HepG2 (cell line): Measurements from ENCODE around the gene CHD2. TPM values are rescaled to one million over a fixed set of nuclear protein-coding genes. Genes with fewer than 3 reads are reported as not detected.

Experiments
- ATAC-seq: fragments of 200-7000 bp; cut with Tn5 transposase; 3 replicates; pipeline ENCODE4 v1.9.1; 2020; ENCODE audit warnings: mild to moderate bottlenecking, moderate library complexity
- BruUV-seq: library from RNA; stranded (reverse); fragments of 400-500 nt; replicated peaks from 2 replicates; lab custom pipeline; 2021; lab: Mats Ljungman, UMichigan
- CTCF ChIA-PET: fragments of 300-600 bp; formaldehyde crosslinking; extraction: SDS; loops from one replicate; lab custom pipeline; 2021; ENCODE audit warnings: low total read pairs, inconsistent platforms, low intra/inter-chr PET ratio; lab: Yijun Ruan, JAX
- POLR2A ChIA-PET: fragments of 350-600 bp; sonication (Branson Sonifier 250); formaldehyde crosslinking; loops from one replicate; lab custom pipeline; 2020; ENCODE audit warnings: antibody characterized with exemption, inconsistent platforms; lab: Yijun Ruan, JAX
- DNase-seq: peaks from one replicate; pipeline ENCODE4 v3.0.0-alpha.2; 2015; ENCODE audit warnings: low spot score
- FAIRE-seq: peaks from 3 replicates; lab custom pipeline; 2011; peaks lifted over from hg19 to GRCh38; lab: Jason Lieb, UNC
- H2AFZ ChIP-seq: one replicate; pipeline ENCODE4 v1.6.1; 2011; ENCODE audit warnings: low read length, inconsistent platforms
- H3K27ac ChIP-seq: fragments of 300-600 bp; 3 replicates; pipeline ENCODE4 v1.8.0; 2011; ENCODE audit warnings: mixed run types, mild to moderate bottlenecking, mixed read lengths, low read length, inconsistent platforms; ENCODE audit not compliant: insufficient read depth; ENCODE audit errors: extremely low read length
- H3K27me3 ChIP-seq, 2 experiments: fragments of 200-600 bp in 1 of 2; 2 replicates in 1 of 2; 3 replicates in 1 of 2; pipeline versions ENCODE4 v1.6.0 to v1.8.0; 2011; ENCODE audit warnings: low read length in 2 of 2, mild to moderate bottlenecking in 2 of 2, moderate library complexity in 2 of 2, inconsistent platforms in 1 of 2; ENCODE audit not compliant: insufficient read depth in 2 of 2, control insufficient read depth in 1 of 2
- H3K36me3 ChIP-seq, 2 experiments: fragments of 200-600 bp in 1 of 2; replicated peaks in 1 of 2; 2 replicates in 1 of 2; 3 replicates in 1 of 2; pipeline versions ENCODE4 v1.5.1 to v1.8.0; 2011; ENCODE audit warnings: low read length in 2 of 2, inconsistent platforms in 1 of 2; ENCODE audit not compliant: insufficient read depth in 2 of 2, control insufficient read depth in 1 of 2
- H3K4me1 ChIP-seq: 2 replicates; pipeline ENCODE4 v1.5.1; 2012; ENCODE audit warnings: low read length, inconsistent platforms; ENCODE audit not compliant: insufficient read depth
- H3K4me2 ChIP-seq: 2 replicates; pipeline ENCODE4 v1.6.0; 2011; ENCODE audit warnings: low read depth, low read length, inconsistent platforms
- H3K4me3 ChIP-seq, 3 experiments: fragments of 200-600 bp in 1 of 3; sonication (generic), shearing (Covaris generic) in 1 of 3; replicated peaks in 1 of 3; 2 replicates each; pipeline ENCODE4 v1.5.1; 2011 to 2016; ENCODE audit warnings: low read length in 3 of 3, inconsistent platforms in 2 of 3, low read depth in 2 of 3, mild to moderate bottlenecking in 2 of 3, control low read depth in 1 of 3, mixed read lengths in 1 of 3; ENCODE audit not compliant: insufficient read depth in 1 of 3
- H3K79me2 ChIP-seq: one replicate; pipeline ENCODE4 v1.6.1; 2011; ENCODE audit warnings: low read length, inconsistent platforms; ENCODE audit not compliant: insufficient read depth
- H3K9ac ChIP-seq: 2 replicates; pipeline ENCODE4 v1.6.0; 2011; ENCODE audit warnings: mild to moderate bottlenecking, low read depth, low read length, inconsistent platforms; ENCODE audit not compliant: insufficient read depth
- H3K9me3 ChIP-seq: 2 replicates; pipeline ENCODE4 v1.5.1; 2012; ENCODE audit warnings: mild to moderate bottlenecking, low read length
- H4K20me1 ChIP-seq: 2 replicates; pipeline ENCODE4 v1.6.0; 2011; ENCODE audit warnings: inconsistent platforms, mild to moderate bottlenecking, low read length, moderate library complexity; ENCODE audit not compliant: insufficient read depth
- AGO1 ChIP-seq: fragments of 200-400 bp; formaldehyde crosslinking; IDR thresholded peaks from 2 replicates; pipeline ENCODE4 v1.6.1; 2017; ENCODE audit warnings: mild to moderate bottlenecking, low read depth, low read length, moderate library complexity; ENCODE audit not compliant: poor library complexity, severe bottlenecking
- BCLAF1 ChIP-seq: fragments of 450-650 bp; IDR thresholded peaks from 2 replicates; pipeline ENCODE4 v1.6.1; 2017; ENCODE audit warnings: mild to moderate bottlenecking
- EEA1 ChIP-seq: sonication (generic); formaldehyde crosslinking; IDR thresholded peaks from 2 replicates; pipeline ENCODE4 v1.5.1; 2020; ENCODE audit warnings: mild to moderate bottlenecking, missing genetic modification reagents, borderline replicate concordance
- GLI4 ChIP-seq: sonication (generic); formaldehyde crosslinking; IDR thresholded peaks from 2 replicates; pipeline ENCODE4 v1.5.1; 2020; ENCODE audit warnings: missing genetic modification reagents, mild to moderate bottlenecking, moderate library complexity, borderline replicate concordance
- HNF1B ChIP-seq: sonication (generic); formaldehyde crosslinking; IDR thresholded peaks from 2 replicates; pipeline ENCODE4 v1.5.1; 2020; ENCODE audit warnings: mild to moderate bottlenecking, moderate library complexity, missing genetic modification reagents
- PCBP2 ChIP-seq: fragments of 200-400 bp; formaldehyde crosslinking; optimal IDR thresholded peaks from 2 replicates; pipeline ENCODE3; 2018; ENCODE audit warnings: low read length, low read depth; ENCODE audit not compliant: poor library complexity, severe bottlenecking
- RCOR2 ChIP-seq: IDR thresholded peaks from 2 replicates; pipeline ENCODE4 v1.6.1; 2016; ENCODE audit warnings: missing biosample characterization, missing genetic modification reagents
- RXRA ChIP-seq: sonication (generic); formaldehyde crosslinking; IDR thresholded peaks from 2 replicates; pipeline ENCODE4 v1.5.1; 2020; ENCODE audit warnings: missing genetic modification reagents
- ZKSCAN5 ChIP-seq: sonication (generic); formaldehyde crosslinking; IDR thresholded peaks from 2 replicates; pipeline ENCODE4 v1.5.1; 2020; ENCODE audit warnings: mild to moderate bottlenecking, missing genetic modification reagents
- ZNF230 ChIP-seq: sonication (generic); formaldehyde crosslinking; IDR thresholded peaks from 2 replicates; pipeline ENCODE4 v1.4.0; 2020; ENCODE audit warnings: mild to moderate bottlenecking, missing genetic modification reagents
- ZNF432 ChIP-seq: sonication (generic); formaldehyde crosslinking; IDR thresholded peaks from 2 replicates; pipeline ENCODE4 v1.5.0; 2020; ENCODE audit warnings: missing genetic modification reagents, mild to moderate bottlenecking, borderline replicate concordance
- ZNF503 ChIP-seq: sonication (generic); formaldehyde crosslinking; IDR thresholded peaks from 2 replicates; pipeline ENCODE4 v1.4.0; 2020; ENCODE audit warnings: missing genetic modification reagents
- ZNF747 ChIP-seq: sonication (generic); formaldehyde crosslinking; IDR thresholded peaks from 2 replicates; pipeline ENCODE4 v1.8.1; 2023; ENCODE audit warnings: missing genetic modification reagents, mild to moderate bottlenecking, borderline replicate concordance
- ZNF891 ChIP-seq: sonication (generic); formaldehyde crosslinking; IDR thresholded peaks from 2 replicates; pipeline ENCODE4 v1.5.0; 2020; ENCODE audit warnings: mild to moderate bottlenecking, missing genetic modification reagents
- WGBS: methylation state at CpG from one replicate; pipeline ENCODE4 v1.1.6; 2017; ENCODE audit warnings: low lambda C conversion rate; 5-methylcytosine and 5-hydroxymethylcytosine counted together
- in situ Hi-C: cut with HindIII; loops from 2 replicates; pipeline ENCODE4 v1.10.0; 2017; ENCODE audit warnings: low pct_unique_long_range_greater_than_20kb; ENCODE audit not compliant: extremely low pct_ligation_motif_present
- intact Hi-C: fragments of 100-400 bp; cut with micrococcal nuclease; formaldehyde crosslinking; loops from one replicate; pipeline ENCODE4 v1.10.0; 2022; ENCODE audit not compliant: unreplicated experiment
- polyA plus RNA-seq, 8 experiments: library from polyadenylated mRNA; depleted of rRNA in 3 of 8; stranded (reverse) in 7 of 8; unstranded in 1 of 8; fragments of >200 nt; fragmentation: Illumina TruSeq in 4 of 8; extraction: Trizol in 4 of 8; gene quantifications; 2 replicates each; pipeline versions ENCODE4 v1.2.1 to v1.2.3, GENCODE V29; 2011 to 2016; ENCODE audit warnings: low read depth in 4 of 8, missing spikeins in 1 of 8, mixed read lengths in 1 of 8; ENCODE audit not compliant: insufficient read depth in 1 of 8
- total RNA-seq, 5 experiments: library from RNA; depleted of rRNA; stranded (reverse); fragments of >200 nt; fragmentation: Illumina TruSeq; extraction: Trizol; gene quantifications; 2 replicates each; pipeline ENCODE4 v1.2.3, GENCODE V29; 2016; ENCODE audit warnings: low read depth in 1 of 5
- TF ChIP-seq, protein P1 (sequence below): IDR thresholded peaks from 2 replicates; pipeline ENCODE4 v1.6.1; 2012; ENCODE audit warnings: inconsistent platforms

CHD2 gene
- total and polyA plus RNA-seq, 2 of the 13 experiments (the other 11 are each of a cell fraction or from before 2014, with no cell fraction given), result 54.0 to 54.1 TPM

GRCh38 chr15:93066834-93067648, 166.9 kb downstream of the CHD2 start:
- Histone ChIP-seq H3K36me3 (no peaks in the 10 kb centered on the region), H3K27me3 (peaks cover 17 to 75% of the 10 kb centered on the region in 2 experiments), H3K4me2 (no peak overlapping the region), H3K79me2 (no peaks in the 10 kb centered on the region), H3K27ac (no peak overlapping the region), H3K9ac (no peak overlapping the region), H2AFZ (no peak overlapping the region), H3K4me3 (no peak overlapping the region), H4K20me1 (no peaks in the 10 kb centered on the region), H3K4me1 (no peaks in the 10 kb centered on the region), H3K9me3 (no peaks in the 10 kb centered on the region)
- CTCF ChIA-PET, result no interaction called here
- no peak for DNase-seq
- BruUV-seq, result no TSS peak
- FAIRE-seq, result no peak
- in situ Hi-C loops, result no loop called here
- 1% methylated on average over 7 of the region's 7 CpGs for WGBS
- intact Hi-C loops, result no loop called here
- ATAC-seq, result no peak
- POLR2A ChIA-PET, result no interaction called here
- TF ChIP-seq AGO1 (no peak), ZNF747 (CRISPR knock-in tag) (no peak), EEA1 (CRISPR knock-in tag) (no peak), PCBP2 (no peak), RXRA (no peak), ZKSCAN5 (no peak), ZNF230 (CRISPR knock-in tag) (no peak), ZNF503 (CRISPR knock-in tag) (no peak), BCLAF1 (no peak), GLI4 (no peak), RCOR2 (CRISPR knock-in tag) (no peak), ZNF432 (CRISPR knock-in tag) (no peak), ZNF891 (no peak), HNF1B (no peak)
- TF ChIP-seq, protein P1, sequence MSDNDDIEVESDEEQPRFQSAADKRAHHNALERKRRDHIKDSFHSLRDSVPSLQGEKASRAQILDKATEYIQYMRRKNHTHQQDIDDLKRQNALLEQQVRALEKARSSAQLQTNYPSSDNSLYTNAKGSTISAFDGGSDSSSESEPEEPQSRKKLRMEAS, result no peak
